AG08396 (cell line): ENCODE results near the gene TOM1L1.

Source experiments
- DNase-seq: peaks from one replicate; pipeline ENCODE4 v3.0.0; 2012; ENCODE audit warnings: low spot score, mixed read lengths

The TOM1L1 gene

DNA sequence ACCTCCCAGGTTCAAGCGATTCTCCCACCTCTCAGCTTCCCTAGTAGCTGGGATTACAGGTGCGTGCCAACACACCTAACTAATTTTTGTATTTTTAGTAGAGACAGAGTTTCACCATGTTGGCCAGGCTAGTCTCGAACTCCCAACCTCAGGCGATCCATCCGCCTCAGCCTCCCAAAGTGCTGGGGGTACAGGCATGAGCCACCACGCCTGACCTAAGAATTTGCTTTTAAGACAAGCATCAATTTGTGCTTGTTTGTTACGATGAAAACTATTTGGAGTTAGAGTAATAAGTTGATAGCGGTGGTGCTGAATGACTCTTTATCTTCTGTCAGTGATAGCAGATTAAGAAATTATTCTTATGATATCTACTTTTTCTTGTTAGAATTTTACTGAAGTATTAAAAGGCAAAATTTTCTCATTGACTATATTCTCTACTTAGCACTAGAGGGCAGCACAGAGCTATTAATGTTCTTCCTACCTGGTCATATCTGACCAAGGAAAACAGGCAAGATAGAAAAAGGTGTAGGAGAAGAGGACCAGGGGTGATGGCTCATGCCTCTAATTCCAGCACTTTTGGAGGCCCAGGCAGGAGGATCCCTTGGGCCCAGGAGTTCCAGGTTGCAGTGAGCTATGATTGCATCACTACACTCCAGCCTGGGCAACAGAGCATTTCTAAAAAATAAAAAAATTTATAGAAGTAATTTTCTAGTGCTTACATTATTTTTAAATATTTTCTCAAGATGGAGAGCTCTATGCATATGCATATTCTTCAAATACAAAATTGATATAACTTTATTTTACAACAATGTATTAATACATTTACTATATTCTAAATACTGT is 92.4 kb downstream of the TOM1L1 start:
- peak; percentile 15 for DNase-seq

DNA sequence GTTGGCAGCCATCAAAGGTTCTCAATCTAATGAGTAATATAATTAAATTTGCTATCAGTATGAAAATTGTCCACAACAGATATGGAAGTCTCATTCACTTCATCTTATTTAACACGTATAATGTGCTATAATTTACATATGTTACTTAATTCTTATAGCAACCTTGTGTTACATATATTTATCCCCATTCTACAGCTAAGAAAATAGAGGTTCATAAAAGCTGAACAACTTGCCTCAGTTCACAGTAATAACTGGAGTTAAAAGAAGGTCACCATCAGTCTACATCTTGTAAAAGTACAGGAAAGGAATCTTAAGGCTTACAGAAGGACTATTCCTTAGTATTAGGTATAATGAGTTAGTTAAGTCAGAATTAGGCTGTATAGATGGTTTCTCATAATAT is 95.8 kb downstream of the TOM1L1 start:
- no peak for DNase-seq

DNA sequence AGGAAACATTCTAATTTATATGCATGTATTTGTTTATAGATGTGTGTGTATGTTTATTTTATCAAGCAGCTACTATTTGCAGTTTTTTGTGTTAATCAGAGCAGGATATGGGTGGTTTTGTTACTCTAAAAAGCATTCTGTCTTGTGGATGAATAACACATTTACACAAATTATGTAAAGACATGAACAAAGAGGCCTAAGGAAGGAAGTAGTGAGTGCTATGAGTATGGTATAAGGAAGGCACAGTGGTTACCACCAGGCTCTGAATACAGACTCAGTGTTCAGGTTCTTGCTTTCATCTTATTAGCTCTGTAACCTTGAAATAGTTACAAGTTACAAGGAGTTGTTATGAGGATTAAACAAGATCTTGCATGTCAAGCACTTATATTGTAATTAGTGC is 101.8 kb downstream of the TOM1L1 start:
- DNase-seq, result no peak

DNA sequence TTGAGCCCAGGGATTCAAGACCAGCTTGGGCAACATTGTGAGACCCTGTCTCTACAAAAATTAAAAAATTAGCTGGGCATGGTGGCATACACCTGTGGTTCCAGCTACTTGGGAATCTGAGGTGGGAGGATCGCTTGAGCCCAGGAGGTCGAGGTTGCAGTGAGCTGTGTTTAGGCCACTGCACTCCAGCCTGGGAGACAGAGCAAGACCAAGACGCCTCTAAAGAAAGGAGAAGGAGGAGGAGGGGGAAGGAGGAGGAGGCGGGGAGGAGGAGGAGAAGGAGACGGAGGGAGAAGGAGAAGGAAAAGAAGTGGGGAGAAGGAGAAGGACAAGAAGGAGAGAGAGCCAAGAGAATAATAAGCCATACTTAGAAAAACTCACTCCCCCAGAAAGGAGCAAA is 103.8 kb downstream of the TOM1L1 start:
- DNase-seq, result no peak

DNA sequence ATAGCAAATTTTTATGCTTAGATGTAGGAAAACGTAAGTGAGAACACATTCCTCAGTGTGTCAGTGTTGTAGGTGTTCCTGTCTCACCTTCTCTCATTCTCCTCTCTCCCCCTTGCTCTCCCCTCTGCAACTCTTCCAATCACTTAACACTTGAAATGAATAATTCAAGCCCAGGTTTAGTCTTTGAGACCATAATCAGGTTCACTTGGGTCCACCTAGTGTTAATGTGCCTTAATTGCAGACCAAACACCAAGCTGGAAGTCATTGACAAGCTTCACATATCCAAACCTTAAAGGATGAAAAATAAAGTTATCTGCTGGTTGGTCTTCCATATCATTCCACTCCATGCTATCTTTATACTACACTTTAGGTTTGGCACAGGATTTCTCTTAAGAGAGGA is 104.9 kb downstream of the TOM1L1 start:
- DNase-seq, result no peak
